Measurements from ENCODE around the gene CCDC32.

- TF ChIP-seq CTCF (IDR thresholded peaks at IDR 0.05) (no peak), POLR2AphosphoS5 (IDR thresholded peaks at IDR 0.05) (no peak), POLR2A (IDR thresholded peaks at IDR 0.05) (no peak)
Measured at GRCh38 chr15:40554161-40554525, 10.7 kb downstream of the CCDC32 start.

Measured in sigmoid colon (tissue), 4 donors.